Left lung (tissue), 10 donors: ENCODE measurements around the gene PCP2. TPM values are rescaled to one million over a fixed set of nuclear protein-coding genes. Genes with fewer than 3 reads are reported as not detected.
A peak's percentile ranks its signal among the peaks of the same experiment; 100 is the strongest.

Experiments
- ATAC-seq: fragments of 200-7000 bp; cut with Tn5 transposase; one replicate; pipeline ENCODE4 v1.9.1; 2020; ENCODE audit warnings: moderate library complexity
- DNase-seq, 4 donors: peaks; one replicate each; pipeline ENCODE4 v3.0.0-alpha.2; 2013 to 2020
- H3K27ac ChIP-seq, 2 donors: fragments of 200-600 bp; sonication (generic) in 1 of 2; one replicate each; pipeline versions ENCODE4 v1.5.0 to v1.8.0; 2020 to 2021
- H3K27me3 ChIP-seq, 2 donors: fragments of 200-600 bp; sonication (generic) in 1 of 2; one replicate each; pipeline versions ENCODE4 v1.5.0 to v1.8.0; 2020 to 2021
- H3K36me3 ChIP-seq, 2 donors: fragments of 200-600 bp; sonication (generic) in 1 of 2; one replicate each; pipeline versions ENCODE4 v1.5.0 to v1.8.0; 2020 to 2021
- H3K4me1 ChIP-seq, 2 donors: fragments of 200-600 bp; one replicate each; pipeline ENCODE4 v1.8.0; 2021
- H3K4me3 ChIP-seq, 2 donors: fragments of 200-600 bp; sonication (generic) in 1 of 2; one replicate each; pipeline versions ENCODE4 v1.5.0 to v1.8.0; 2020 to 2021; ENCODE audit warnings: mild to moderate bottlenecking in 1 of 2
- H3K9me3 ChIP-seq, 2 donors: fragments of 200-600 bp; sonication (generic) in 1 of 2; one replicate each; pipeline versions ENCODE4 v1.5.0 to v1.8.0; 2020 to 2021
- CTCF ChIP-seq, 2 donors: fragments of 200-600 bp; sonication (generic) in 1 of 2; IDR thresholded peaks; one replicate each; pipeline versions ENCODE4 v1.5.0 to v1.8.0; 2021; ENCODE audit warnings: antibody characterized with exemption in 2 of 2
- intact Hi-C, 2 donors: fragments of 100-400 bp; cut with DNase I; formaldehyde crosslinking; loops; one replicate each; pipeline versions ENCODE4 v1.11.2 to v1.14.2; 2022
- polyA plus RNA-seq, 6 donors: library from polyadenylated mRNA; unstranded; fragments of 120-200 nt; gene quantifications; one replicate each; pipeline ENCODE4 v1.2.1, GENCODE V29; 2013; ENCODE audit not compliant: insufficient read length in 6 of 6
- total RNA-seq, 2 donors: library from RNA; stranded (reverse); fragmentation: NEBNext Ultra II Directional; extraction: Animal tissue kit (Norgen Biotek cat#: 25700); gene quantifications; one replicate each; pipeline ENCODE4 v1.2.1, GENCODE V29; 2021
- donor health status: DM: no; HTN: yes; CAD: no.
- donor health status: DM: no; HTN: no; CAD: no.

PCP2 gene
- total and polyA plus RNA-seq, 8 donors, result 0.57 to 1.8 (median 1.5) TPM

- H3K27ac ChIP-seq, result no peak overlapping the region
- peaks cover 0 to 51% of the 10 kb centered on the region in 2 donors for H3K4me1 ChIP-seq
- ATAC-seq, result no peak
- no peak for TF ChIP-seq CTCF (IDR thresholded peaks at IDR 0.05)
- DNase-seq, result no peak
- peaks cover 0 to 59% of the 10 kb centered on the region in 2 donors for H3K36me3 ChIP-seq
- peaks cover 0 to 6% of the 10 kb centered on the region in 2 donors for H3K27me3 ChIP-seq
- intact Hi-C loops, result no loop called here
- no peaks in the 10 kb centered on the region for H3K9me3 ChIP-seq
- no peak overlapping the region for H3K4me3 ChIP-seq
These were observed 9.5 kb upstream of the PCP2 start for GRCh38 chr19:7643031-7643415.

- peaks cover 0 to 54% of the 10 kb centered on the region in 2 donors for H3K4me1 ChIP-seq
- no peak overlapping the region for H3K27ac ChIP-seq
- H3K4me3 ChIP-seq, result no peak overlapping the region
- ATAC-seq, result no peak
- TF ChIP-seq CTCF (IDR thresholded peaks at IDR 0.05), result no peak
- peak in 1 of 4 donors; percentile 72 for DNase-seq
- no peaks in the 10 kb centered on the region for H3K9me3 ChIP-seq
- H3K27me3 ChIP-seq, result peaks cover 0 to 12% of the 10 kb centered on the region in 2 donors
- peaks cover 0 to 53% of the 10 kb centered on the region in 2 donors for H3K36me3 ChIP-seq
- intact Hi-C loops, result no loop called here
These were observed 8.9 kb upstream of the PCP2 start for GRCh38 chr19:7642295-7643030.

- ATAC-seq, result no peak
- intact Hi-C loops, result no loop called here
- Histone ChIP-seq H3K4me3 (no peak overlapping the region), H3K27ac (no peak overlapping the region), H3K9me3 (no peaks in the 10 kb centered on the region), H3K4me1 (peaks cover 0 to 45% of the 10 kb centered on the region in 2 donors), H3K36me3 (peaks cover 0 to 45% of the 10 kb centered on the region in 2 donors), H3K27me3 (peaks cover 0 to 21% of the 10 kb centered on the region in 2 donors)
- TF ChIP-seq CTCF (IDR thresholded peaks at IDR 0.05), result no peak
- peak in 1 of 4 donors; percentile 73 for DNase-seq
These were observed 8.1 kb upstream of the PCP2 start for GRCh38 chr19:7641290-7642276.

- TF ChIP-seq CTCF (IDR thresholded peaks at IDR 0.05), result no peak
- H3K4me3 ChIP-seq, result no peak overlapping the region
- intact Hi-C loops, result no loop called here
- H3K27me3 ChIP-seq, result peaks cover 0 to 23% of the 10 kb centered on the region in 2 donors
- no peaks in the 10 kb centered on the region for H3K9me3 ChIP-seq
- no peak for ATAC-seq
- H3K27ac ChIP-seq, result no peak overlapping the region
- peaks cover 0 to 45% of the 10 kb centered on the region in 2 donors for H3K4me1 ChIP-seq
- peak in 1 of 4 donors; percentile 63 for DNase-seq
- peaks cover 0 to 37% of the 10 kb centered on the region in 2 donors for H3K36me3 ChIP-seq
These were observed 7.3 kb upstream of the PCP2 start for GRCh38 chr19:7640803-7641202.
